Activated CD4-positive, CD25-positive, alpha-beta regulatory T cell (primary cell): Measurements from ENCODE around the gene PSMD11.

Experiments used
- DNase-seq, 4 experiments: peaks; one replicate each; lab custom pipeline; 2025; lab: John Stamatoyannopoulos, UW

PSMD11 gene

DNA sequence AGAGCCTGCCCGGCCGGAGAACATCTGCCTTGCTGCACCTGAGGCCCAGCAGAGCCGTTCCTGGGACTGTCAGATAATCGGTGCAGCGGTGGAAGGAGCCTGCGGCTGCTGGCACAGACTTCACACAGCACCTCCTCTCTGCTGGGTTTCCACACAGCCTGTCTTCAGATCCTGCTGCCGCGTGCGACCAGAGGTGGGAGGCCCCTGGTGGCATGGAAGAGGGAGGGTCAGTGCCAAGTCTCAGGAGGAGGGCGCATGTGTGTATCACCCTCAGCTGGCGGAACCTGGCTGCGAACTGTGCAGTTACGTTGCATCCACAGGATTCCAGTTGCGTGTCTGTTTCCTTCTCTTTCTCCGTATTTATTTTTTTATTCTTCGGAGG is 45.8 kb downstream of the PSMD11 start:
- no peak for DNase-seq

DNA sequence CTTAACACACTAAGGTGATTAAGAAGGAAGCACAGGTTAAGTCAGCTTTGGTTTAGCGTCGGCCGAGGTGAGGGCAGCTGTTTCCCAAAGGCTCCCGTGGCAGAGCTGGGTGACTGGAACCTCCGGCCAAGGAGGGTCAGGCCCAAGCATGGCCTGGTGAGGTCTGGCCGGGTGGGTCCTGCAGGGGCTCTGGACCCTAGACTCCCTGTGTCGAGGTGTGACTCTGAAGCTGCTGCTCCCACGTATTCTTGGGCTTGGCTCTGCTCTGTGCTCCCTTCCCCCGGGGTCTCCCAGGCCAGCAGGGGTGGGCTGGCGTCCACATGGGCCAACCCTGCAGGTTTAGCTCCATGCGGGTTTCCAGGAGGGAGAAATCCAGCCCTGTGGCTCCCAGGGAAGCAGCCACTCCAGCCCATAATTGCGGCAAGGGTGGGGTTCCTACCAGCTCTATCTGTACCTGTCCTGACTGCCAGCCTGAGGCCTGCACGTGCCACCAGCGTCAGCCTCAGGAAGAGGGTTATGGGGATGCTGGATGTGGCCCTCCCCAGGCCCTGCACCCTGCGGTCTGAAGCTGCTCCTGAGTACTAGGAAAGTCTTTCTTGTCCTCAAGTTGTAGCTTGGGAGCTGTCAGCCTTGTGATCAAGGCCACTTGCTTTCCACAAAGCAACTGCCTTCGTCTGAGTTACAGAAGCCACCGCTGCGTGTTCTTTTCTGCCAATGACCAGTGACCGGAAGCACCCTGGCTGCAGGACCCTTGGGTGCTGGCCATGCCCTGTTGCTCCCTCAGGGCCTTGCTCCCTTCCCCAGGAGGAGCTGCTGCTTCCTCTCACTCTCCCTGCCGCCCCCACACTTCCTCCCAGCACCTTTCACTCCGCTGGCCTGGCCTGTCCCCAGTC is 47.3 kb downstream of the PSMD11 start:
- no peak for DNase-seq

DNA sequence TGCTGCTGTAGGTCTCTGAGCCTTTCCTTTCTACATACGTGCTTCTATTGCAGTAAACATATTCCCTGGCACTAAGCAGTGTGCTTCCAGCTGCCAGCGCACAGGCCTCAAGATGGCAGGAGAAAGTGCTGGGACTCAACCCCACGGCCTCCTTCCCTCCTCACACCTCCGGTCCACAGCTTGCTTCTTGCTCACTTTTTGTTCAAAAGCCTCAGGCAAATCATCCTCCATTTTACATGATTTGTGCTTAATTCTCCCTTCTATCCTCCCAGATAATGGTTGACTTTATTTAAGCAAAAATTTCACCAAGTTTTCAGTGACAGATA is 47.9 kb downstream of the PSMD11 start:
- no peak for DNase-seq

DNA sequence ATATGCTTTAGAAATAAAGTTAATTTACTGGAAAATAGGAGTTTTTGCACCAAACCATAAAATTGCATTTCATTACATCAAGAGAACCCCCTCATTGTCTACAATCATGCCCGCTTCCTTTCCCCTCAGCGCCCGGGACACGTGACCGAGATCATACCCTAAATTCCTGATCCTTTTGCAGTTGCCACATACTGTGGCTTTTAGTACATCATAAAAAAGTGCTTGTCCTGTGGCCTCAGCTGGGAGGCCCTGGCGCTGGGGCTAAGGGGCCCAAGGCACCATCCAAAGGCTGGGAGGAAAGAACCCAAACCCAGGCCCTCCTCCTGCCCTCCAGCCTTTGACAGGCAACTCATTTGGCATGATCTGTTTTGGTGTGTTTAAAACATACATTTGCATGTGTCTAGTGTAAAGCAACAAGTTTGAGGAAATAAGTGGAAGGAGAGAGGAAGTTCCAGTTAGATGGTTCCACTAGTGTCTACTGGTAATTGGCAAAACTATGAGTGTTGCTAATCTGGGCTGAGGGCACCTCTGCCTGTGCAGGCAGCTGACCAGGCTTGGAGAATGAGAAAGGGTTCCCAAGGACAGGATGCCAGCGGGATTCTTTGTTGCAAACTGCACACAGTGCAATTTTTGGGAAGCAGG is 48.5 kb downstream of the PSMD11 start:
- no peak for DNase-seq

DNA sequence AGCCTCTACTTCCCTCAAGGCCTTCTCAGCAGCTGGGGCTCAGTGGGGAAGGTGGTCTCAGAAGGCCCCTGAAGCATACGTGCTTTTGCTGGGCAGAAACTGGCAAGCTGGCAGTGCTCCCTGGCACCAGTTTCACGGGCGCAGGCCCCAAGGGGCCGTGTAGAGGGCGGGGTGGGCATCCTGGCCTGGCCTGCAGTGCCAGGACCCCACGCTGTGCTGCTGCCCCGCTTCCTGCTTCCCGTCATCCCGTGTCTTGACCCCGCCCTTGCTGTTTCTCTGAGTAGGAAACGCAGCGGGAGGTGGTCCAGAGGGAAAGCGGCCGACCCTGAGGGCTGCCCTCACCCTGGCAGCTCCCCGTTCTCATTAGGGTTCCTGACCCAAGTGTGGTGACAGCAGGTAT is 49.3 kb downstream of the PSMD11 start:
- no peak for DNase-seq

DNA sequence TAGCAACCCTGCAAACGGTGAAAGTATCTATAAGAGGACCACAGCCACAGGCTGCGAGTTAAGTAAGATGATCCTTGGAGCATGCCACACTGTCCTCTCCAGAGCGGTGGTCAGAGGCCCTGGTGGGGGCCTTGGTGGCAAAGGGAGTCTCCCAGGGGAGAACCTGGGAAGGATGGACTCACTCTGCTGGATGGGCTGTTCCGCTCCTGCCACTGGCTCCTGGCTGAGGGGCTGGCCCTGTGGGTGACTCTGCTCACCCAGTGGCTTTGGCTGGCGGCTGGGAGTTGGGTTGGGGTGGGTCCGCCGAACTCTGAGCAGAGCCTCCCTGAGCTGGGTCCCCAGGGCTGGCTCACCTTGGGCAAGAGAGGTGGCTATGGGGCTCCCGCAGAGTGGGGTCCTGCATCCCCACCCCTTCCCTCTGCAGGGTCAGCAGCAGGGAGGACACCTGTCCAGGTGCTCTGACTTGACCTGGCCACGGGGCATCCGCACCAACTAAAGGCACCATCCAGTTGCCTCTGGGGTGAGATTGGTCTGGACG is 49.7 kb downstream of the PSMD11 start:
- no peak for DNase-seq

DNA sequence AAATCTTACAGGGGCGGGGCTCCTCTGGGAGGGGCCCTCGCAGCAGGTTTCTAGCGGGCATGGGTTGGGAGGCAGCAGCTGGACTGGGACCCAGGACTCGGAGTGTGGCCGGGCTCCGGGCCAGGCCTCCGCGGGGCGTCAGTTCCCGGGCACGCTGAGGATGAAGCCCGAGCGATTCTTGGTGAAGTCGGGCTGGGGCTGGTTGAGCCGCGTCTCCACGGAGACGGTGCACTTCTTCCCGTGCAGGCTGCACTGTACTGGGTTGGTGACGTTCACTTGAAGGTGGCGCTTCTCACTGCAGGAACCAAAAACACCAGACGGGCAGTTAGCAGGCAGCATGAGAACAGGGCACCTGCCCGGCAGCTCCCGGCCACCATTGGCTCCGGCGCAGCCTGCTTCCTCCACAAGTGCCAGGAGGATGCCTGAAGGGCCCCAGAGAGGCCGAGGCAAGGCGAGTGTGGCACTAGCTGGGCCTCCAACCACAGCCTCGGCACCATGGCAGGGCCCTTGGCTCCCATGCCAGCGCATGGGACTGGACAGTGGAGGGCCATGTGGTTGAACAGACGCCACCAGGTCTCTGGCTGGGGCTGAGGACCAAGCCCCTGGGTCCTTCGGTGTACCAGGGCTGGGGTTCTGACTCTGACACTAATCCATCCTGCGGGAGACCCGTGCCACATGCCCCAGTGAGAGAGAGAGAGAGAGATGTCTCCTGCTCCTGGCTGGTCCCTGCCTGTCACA is 50.5 kb downstream of the PSMD11 start:
- no peak for DNase-seq

DNA sequence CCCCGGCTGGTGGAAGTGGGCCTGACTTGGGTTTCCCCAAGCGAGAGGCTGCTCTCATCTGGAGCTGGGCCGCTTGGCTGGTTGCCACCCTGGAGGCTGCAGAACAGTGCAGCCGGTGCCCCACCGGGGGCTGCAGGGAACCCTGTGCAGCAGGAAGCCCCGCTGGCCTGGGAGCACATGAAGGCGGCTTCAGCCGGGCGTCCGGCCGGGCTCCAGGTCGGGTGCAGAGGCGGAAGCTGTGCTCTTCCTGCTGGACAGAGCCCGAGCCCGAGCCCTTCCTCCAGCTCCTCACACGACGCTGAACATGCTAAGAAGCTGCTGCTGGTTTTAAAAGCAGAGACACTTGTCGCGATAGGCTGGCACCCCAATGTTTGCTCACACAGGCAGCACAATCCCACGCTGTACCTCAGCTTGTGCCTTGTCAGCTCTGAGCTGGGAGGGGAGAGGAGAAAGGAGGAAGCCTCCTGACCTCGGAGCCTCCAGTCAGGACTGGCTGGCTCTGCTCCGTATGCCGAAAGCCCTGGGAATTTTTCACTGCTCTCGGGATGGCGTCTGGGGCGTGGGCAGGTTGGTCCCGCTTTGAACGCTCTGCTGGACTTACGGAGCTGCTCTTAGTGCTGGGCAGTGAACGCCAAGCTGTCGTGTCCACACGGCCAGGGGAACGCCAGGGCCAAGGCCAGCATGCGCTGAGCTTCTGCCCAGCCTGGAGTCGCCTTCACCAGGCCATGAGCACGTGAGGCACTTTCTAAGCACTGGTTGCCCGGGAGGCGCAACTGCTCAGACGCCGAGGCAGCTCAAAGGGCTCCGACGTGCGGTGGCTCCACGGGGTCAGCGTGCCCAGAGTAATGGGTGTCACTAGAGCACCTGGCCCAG is 51.3 kb downstream of the PSMD11 start:
- DNase-seq: no peak

DNA sequence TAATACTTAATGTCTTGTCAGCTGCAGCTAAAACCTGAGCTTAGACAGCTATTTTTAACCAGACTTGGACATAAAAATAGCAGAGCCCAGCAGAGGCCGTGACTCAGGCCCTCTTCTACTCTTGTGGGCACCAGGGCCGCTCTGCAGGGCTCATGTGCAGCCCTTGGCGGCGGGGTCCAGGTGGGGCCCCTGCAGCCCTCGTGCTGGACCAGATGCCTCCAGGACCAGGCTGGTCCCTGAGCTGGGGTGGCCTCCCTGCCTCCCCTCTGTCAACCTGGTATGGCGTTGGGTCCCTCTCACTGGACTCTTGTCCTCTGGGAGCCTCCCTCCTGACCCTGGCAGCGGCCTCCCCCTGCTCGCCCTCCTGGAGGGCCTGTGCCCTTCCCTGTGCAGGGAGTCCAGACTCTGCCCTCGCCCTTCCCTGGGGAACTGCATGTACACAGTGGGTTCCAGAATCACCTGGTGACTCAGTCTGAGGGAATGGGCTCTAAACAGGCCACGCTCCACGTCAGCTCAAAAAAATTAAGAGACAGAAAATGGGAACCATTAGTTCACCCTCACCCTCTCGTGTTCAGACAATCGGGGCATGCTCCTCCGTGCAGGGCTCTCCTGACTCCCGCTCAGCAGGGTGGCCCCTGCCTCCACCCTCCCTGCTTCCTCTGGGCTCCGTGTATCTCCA is 52.2 kb downstream of the PSMD11 start:
- DNase-seq: no peak

DNA sequence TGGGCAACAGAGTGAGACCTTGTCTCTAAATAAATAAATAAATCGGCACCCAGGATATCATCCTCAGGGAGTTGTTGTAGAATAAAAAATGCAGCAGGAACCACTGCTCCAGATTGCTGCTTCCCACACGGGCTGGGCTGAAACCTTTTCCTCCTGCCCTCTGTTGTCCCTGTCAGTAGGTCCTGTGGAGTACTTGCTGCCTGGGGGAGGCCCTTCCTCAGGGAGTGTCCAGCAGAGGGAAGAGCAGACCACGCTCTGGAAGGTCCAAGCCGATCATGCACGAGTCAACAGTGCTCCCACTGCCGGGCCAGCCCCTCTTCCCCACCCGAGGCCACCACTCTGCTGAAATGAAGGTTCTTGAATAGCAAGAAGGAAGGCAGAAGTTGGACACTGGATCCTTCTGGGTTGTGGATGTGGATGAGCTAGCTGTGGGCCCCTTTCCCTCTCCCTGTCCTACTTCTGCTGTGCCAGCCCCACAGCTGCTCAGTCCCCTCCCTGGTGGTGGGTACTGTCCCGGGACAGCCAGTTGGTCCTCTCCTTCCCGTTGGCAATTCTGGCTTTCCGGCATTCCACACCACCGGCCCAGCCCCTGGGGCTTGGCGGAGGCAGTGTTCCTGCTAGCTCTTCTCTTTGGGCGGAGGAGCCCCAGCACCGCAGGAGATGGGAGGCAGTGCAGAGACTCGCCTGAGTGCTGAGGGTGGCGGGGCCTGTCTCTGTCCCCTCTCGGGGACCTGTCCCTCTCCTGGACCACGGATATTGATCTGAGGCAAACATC is 53.3 kb downstream of the PSMD11 start:
- no peak for DNase-seq

DNA sequence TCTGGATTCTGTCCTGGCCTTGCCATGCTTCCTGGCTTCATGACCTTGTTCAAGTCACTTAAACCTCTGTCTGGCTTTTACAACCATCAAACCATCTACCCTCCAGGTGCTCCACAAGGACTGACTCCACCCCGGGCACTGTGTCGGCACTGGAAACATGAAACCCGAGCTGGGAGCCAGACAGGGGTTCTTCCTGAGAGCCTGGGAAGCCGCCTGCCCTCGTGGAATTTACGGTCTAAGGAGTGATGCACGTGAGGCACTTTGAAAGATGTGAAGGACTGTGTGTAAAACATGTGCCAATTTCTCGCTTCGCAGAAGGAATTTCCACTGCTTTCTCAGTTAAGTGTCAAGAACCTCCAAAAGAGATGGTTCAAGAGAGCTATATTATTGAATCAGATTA is 54.1 kb downstream of the PSMD11 start:
- no peak for DNase-seq

DNA sequence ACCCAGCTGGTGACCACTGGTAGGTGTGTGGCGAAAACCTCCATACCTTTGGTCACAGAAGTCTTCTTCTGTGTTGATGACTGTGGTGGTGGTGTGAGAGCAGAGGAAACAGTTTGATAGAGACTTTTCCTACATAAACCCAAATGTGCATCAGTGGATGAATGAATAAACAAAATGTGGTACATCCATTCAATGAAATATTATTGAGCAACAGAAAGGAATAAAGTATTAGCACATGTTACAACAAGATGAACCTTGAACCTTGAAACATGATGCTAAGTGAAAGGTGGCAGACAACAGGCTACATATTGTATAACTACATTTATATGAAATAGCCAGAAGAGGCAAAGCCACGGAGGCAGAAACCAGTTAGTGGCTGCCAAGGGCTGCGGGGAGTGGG is 57.7 kb downstream of the PSMD11 start:
- DNase-seq: no peak

DNA sequence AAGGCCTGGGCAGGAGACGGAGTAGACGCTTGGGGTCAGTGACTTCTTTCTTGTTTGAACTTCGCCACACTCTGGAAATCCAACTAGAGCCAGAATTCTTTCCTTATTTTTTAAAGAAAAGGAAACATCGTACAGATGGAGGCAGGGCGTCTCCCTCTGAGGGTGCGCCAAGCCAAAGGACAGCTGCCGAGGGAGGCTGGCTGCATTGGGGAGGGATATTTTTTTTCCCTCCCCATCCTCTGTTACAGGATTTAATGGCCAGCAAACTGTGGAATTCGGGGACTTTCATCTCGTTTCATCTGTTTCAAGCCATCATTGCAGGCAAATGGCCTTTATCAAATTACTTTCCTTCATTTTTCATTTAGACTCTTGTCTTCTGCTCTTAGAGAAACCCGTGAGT is 58.4 kb downstream of the PSMD11 start:
- DNase-seq: no peak

DNA sequence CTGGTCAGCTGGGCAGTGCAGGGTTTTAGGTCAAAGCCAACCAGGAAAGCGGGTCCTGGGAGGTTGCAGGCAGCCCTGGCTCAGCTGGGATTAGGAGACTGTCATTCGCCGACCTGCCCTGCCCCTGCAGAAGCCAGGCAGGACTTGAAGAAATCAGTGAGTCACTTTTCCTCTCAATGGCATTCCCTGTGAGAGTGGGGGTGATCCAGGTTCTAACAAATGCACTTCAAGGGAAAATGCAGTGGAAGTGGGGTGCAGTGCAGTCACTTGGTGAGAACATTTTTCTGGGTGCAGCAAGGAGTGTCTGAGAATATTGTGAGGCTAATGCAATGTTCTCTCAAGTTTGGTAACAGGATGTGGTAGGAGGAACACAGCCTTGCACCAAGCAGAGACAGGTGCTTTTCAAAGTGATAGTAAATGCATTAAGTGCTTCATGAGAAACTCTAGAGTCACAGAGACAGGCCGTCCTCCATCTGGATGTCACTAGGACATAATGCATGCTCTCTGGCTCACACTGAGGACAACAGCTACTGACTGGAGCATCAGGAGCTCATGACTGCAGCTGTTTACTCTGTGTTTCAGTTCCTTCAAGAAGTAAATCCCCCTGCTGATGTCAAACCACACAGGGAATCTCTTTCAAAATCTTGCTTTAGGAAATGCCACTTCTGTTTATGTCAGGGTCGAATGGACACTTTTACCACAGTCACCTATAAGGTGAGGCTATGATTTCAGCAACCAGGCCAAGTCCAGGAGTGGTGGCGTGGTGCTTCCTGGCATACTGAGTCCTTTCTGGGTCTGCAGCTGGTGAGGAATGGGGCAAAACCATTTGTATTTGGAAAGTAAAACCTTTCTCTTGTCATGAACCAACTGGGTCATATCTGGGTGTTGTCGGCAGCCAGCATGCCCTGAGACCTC is 59.2 kb downstream of the PSMD11 start:
- peak in 1 of 4 experiments; percentile 20 for DNase-seq

DNA sequence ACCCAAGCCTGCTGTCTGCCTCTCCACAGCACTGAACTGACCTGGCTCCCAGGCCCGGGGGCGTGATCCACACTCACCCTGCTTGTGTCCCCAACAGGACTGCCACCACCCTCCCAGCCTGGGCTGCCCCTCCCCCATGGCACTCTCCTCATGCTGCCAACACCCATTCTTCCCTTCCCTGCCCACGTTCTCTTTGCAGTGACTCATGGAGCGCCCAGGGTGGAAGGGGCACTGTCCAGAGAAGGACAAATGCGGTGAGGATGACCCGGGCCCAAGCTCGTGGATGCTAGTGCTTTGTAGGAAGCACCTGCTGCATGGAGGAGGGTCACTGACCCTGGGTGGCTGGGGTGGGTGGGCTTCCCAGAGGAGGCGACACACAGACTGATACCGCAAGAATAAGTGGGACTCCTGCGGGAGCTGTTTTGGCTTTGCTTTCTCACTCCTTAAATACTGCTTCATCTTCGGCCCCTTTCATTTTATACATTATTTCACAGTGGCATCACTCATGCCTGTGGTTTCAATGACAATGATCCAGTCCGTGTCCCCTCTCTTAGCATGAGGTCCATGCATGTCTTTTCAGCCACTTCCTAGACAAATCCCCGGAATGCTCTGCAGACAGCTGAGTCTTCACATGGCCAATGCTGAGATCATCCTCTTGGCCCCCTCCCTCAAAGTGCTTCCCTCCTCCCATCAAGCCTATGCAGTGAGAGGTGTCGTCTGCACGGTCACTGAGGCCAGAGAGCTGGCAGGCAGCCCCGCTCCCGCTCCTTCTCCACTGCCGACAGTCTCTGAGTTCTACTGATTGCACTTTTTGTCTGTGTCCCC is 60.1 kb downstream of the PSMD11 start:
- no peak for DNase-seq

DNA sequence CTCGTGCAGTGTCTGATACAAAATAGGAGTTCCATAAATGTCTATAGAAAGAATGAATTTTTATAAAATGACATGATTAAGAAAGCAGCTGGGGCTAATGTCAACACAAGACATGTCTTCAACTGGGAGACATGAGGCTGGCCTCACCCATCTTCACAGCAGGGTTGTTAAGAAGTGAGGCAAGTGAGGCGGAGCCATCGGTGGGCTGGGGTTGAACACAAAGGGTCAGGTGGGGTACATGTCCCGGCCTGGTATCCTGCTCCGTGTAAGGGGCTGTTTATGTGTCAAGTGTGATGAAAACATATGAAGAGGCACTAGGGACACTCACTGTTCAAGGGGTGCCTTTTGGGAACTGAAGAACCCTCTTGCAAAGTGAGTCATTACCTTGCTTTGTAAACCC is 64.6 kb downstream of the PSMD11 start:
- DNase-seq: no peak

DNA sequence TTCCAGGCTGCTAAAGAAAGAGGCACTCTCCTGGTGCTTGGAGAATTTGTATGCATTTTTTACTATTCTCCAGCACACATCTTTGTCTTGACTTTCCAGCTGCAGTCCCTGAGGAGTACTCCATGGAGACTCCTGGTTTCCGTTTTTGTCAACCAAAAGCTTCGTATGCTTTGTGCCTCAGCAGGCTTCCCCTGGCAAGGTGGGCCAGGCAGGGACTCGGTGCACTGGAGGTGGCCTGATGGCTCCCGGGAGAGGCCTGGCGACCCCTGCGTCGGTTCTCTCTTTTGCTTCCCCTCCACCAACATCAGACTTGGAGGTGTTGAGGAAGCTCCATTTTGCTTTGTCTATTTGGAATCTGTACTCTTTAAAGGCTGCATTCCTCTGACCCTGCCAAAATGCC is 66.2 kb downstream of the PSMD11 start:
- DNase-seq: no peak

DNA sequence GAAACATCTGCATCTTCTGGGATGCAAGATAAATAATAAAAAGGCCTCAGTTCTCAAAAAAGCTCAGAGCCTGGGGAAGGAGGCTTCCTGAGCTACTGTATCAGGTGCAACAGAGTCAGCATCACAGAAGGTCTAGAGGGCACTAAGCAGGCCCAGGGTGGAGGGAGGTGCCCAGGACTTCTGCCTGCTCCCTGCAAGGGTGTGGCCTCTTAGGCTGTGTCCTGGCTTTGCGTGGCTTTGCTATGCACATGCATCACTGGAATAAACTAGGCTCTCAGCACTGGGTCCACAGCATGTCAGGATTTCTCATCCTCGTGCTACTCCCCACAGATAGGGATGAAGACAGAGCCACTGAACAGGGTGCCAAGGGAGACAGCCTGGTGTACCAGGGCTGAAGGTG is 68.0 kb downstream of the PSMD11 start:
- no peak for DNase-seq

DNA sequence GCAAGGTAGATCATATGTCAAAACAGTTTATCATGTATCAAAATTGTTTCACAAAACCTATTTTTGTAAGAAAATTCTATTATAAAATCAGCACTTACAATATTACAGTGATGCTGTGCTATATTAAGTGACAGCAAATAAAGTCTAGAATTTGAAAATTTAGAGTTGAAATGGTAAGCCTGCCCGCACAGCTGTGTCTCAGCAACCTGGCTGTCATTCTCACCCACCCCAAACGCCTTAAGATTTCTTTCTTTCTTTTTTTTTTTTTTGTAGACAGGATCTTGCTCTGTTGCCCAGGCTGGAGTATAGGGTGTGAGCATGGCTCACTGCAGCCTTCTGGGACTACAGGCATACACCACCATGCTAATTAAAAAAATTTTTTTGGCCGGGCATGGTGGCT is 69.3 kb downstream of the PSMD11 start:
- no peak for DNase-seq
